Testis (tissue), 2 donors: ENCODE data around the gene STK35.

Source experiments
- POLR2A ChIP-seq: fragments of 450-650 bp; IDR thresholded peaks from one replicate; pipeline ENCODE4 v1.6.1; 2017; ENCODE audit warnings: antibody characterized with exemption, mild to moderate bottlenecking, moderate library complexity
- TF ChIP-seq, protein P1 (sequence below), 3 experiments: fragments of 450-650 bp in 2 of 3; fragments of 200-600 bp in 1 of 3; sonication (generic) in 1 of 3; IDR thresholded peaks; one replicate each; pipeline ENCODE4 v1.5.1; 2016 to 2019; ENCODE audit warnings: antibody characterized with exemption in 3 of 3, mild to moderate bottlenecking in 2 of 3, moderate library complexity in 1 of 3

DNA sequence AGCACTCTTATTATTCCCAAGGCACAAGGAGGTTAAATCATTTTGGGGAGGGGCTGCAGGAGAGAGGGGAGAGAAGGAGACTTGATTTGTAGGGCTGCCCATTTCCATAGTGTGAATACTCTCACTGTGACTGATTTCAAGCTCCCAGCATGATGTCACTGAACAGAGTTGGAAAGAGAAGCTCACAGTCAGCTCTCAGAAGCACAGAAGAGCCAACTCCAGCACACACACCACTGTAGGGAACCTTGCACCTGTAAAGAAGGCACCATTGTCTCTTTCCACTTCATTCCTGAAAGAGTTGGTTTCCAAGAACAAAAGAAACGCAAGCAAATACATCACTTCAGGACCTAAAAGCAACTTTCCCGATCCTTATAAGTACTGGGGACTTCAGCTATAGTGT is 12.7 kb upstream of the STK35 start:
- TF ChIP-seq, protein P1, sequence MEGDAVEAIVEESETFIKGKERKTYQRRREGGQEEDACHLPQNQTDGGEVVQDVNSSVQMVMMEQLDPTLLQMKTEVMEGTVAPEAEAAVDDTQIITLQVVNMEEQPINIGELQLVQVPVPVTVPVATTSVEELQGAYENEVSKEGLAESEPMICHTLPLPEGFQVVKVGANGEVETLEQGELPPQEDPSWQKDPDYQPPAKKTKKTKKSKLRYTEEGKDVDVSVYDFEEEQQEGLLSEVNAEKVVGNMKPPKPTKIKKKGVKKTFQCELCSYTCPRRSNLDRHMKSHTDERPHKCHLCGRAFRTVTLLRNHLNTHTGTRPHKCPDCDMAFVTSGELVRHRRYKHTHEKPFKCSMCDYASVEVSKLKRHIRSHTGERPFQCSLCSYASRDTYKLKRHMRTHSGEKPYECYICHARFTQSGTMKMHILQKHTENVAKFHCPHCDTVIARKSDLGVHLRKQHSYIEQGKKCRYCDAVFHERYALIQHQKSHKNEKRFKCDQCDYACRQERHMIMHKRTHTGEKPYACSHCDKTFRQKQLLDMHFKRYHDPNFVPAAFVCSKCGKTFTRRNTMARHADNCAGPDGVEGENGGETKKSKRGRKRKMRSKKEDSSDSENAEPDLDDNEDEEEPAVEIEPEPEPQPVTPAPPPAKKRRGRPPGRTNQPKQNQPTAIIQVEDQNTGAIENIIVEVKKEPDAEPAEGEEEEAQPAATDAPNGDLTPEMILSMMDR (IDR thresholded peaks at IDR 0.05), result no peak
- no peak for TF ChIP-seq POLR2A
